K562 (cell line): ENCODE data around the gene CHAC1. TPM values are rescaled to one million over a fixed set of nuclear protein-coding genes. Genes with fewer than 3 reads are reported as not detected.

Experiments
- REST ChIP-seq, 2 experiments: fragments of 450-650 bp; formaldehyde crosslinking in 1 of 2; IDR thresholded peaks; 2 replicates each; pipeline versions ENCODE4 v1.4.0 to v1.6.1; 2014 to 2020; ENCODE audit warnings: mild to moderate bottlenecking in 2 of 2, borderline replicate concordance in 1 of 2, low read depth in 1 of 2
- TRIM28 ChIP-seq: fragments of 450-650 bp; IDR thresholded peaks from 2 replicates; pipeline ENCODE4 v1.6.1; 2017
- ZC3H4 ChIP-seq: sonication (generic); formaldehyde crosslinking; IDR thresholded peaks from 2 replicates; pipeline ENCODE4 v1.9.0; 2021; ENCODE audit warnings: missing genetic modification reagents, borderline replicate concordance
- polyA plus RNA-seq, 8 experiments: library from polyadenylated mRNA; depleted of rRNA in 4 of 8; stranded (reverse) in 5 of 8; unstranded in 3 of 8; fragments of >200 nt; fragmentation: Nextera tagmentation in 2 of 8; fragmentation: Illumina TruSeq in 1 of 8; extraction: Ambion mirVana in 2 of 8; extraction: Trizol in 1 of 8; gene quantifications; 2 replicates each; pipeline versions ENCODE4 v1.2.1 to v1.2.3, GENCODE V29; 2011 to 2014; ENCODE audit warnings: inconsistent platforms in 1 of 8, missing spikeins in 1 of 8
- total RNA-seq, 7 experiments: library from RNA; depleted of rRNA in 6 of 7; stranded (reverse); fragments of >200 nt in 6 of 7; fragmentation: Illumina TruSeq in 2 of 7; extraction: Trizol in 2 of 7; gene quantifications; 2 replicates each; pipeline versions ENCODE4 v1.2.1 to v1.2.3, GENCODE V29; 2011 to 2021; ENCODE audit warnings: low replicate concordance in 1 of 7

CHAC1 gene
- total and polyA plus RNA-seq, 9 of the 15 experiments (the other 6 are each of a cell fraction or from before 2014, with no cell fraction given) = 0.47 to 39.0 (median 7.5) TPM

- no peak for TF ChIP-seq REST (IDR thresholded peaks at IDR 0.05; ENCODE audit: borderline replicate concordance)
- TF ChIP-seq REST (CRISPR knock-in tag; IDR thresholded peaks at IDR 0.05; ENCODE audit: low read depth) = no peak
- TF ChIP-seq ZC3H4 (CRISPR knock-in tag) = no peak
- no peak for TF ChIP-seq TRIM28
These were observed 29.7 kb upstream of the CHAC1 start (continued) for GRCh38 chr15:40923551-40923950.
